ENCODE results near the gene CEACAM1.
"Not testable (repeated sequence)": the region's sequence is repeated elsewhere in the genome, so short reads cannot be mapped to it uniquely, and the experiment has no call there.

Gene CEACAM1

GRCh38 chr19:42487032-42487797 lies 41.1 kb downstream of the CEACAM1 start:
- TF ChIP-seq CTCF (IDR thresholded peaks at IDR 0.05; ENCODE audit: low read length) (no peak), EZH2phosphoT487 (IDR thresholded peaks at IDR 0.05; ENCODE audit: low read length) (no peak), EZH2 (optimal IDR thresholded peaks at IDR 0.05; ENCODE audit: low read depth, low read length) (no peak)
- H3K9me2 ChIP-seq (replicated peaks; ENCODE audit: insufficient read depth, low read length): no peaks in the 10 kb centered on the region
- no peak overlapping the region for H3K27ac ChIP-seq (ENCODE audit: low read length)
- H3K79me2 ChIP-seq (ENCODE audit: low read length): no peaks in the 10 kb centered on the region
- no peaks in the 10 kb centered on the region for H4K20me1 ChIP-seq (ENCODE audit: insufficient read depth, low read length)
- H3K4me1 ChIP-seq (ENCODE audit: low read length): no peaks in the 10 kb centered on the region
- H3K9ac ChIP-seq (ENCODE audit: low read length): no peak overlapping the region
- no peaks in the 10 kb centered on the region for H3K27me3 ChIP-seq (replicated peaks; ENCODE audit: insufficient read depth, low read length)
- no peaks in the 10 kb centered on the region for H3K36me3 ChIP-seq (replicated peaks; ENCODE audit: insufficient read depth, low read length)
- no peak for DNase-seq
- no peak overlapping the region for H3K4me2 ChIP-seq (ENCODE audit: low read depth, low read length)
- H2AFZ ChIP-seq (ENCODE audit: low read length): no peak overlapping the region
- no peak overlapping the region for H3K4me3 ChIP-seq (ENCODE audit: low read length)
- H3F3A ChIP-seq (ENCODE audit: insufficient read depth, low read length): no peaks in the 10 kb centered on the region
- no peaks in the 10 kb centered on the region for H3K9me3 ChIP-seq (replicated peaks; ENCODE audit: insufficient read depth, low read length)

- H3K4me3 ChIP-seq (ENCODE audit: low read length); H3K79me2 ChIP-seq (ENCODE audit: low read length); DNase-seq; H3K4me2 ChIP-seq (ENCODE audit: low read depth, low read length); H3K36me3 ChIP-seq (replicated peaks; ENCODE audit: insufficient read depth, low read length); H3K9ac ChIP-seq (ENCODE audit: low read length); H3K27ac ChIP-seq (ENCODE audit: low read length); H3F3A ChIP-seq (ENCODE audit: insufficient read depth, low read length); H2AFZ ChIP-seq (ENCODE audit: low read length); H4K20me1 ChIP-seq (ENCODE audit: insufficient read depth, low read length); H3K27me3 ChIP-seq (replicated peaks; ENCODE audit: insufficient read depth, low read length); H3K9me3 ChIP-seq (replicated peaks; ENCODE audit: insufficient read depth, low read length); H3K9me2 ChIP-seq (replicated peaks; ENCODE audit: insufficient read depth, low read length); H3K4me1 ChIP-seq (ENCODE audit: low read length): not testable (repeated sequence)
Measured at GRCh38 chr19:42485036-42485435, 43.2 kb downstream of the CEACAM1 start.

- Histone ChIP-seq H3K9me3 (replicated peaks; ENCODE audit: insufficient read depth, low read length) (no peaks in the 10 kb centered on the region), H3F3A (ENCODE audit: insufficient read depth, low read length) (no peaks in the 10 kb centered on the region), H4K20me1 (ENCODE audit: insufficient read depth, low read length) (no peaks in the 10 kb centered on the region), H2AFZ (ENCODE audit: low read length) (no peak overlapping the region), H3K36me3 (replicated peaks; ENCODE audit: insufficient read depth, low read length) (no peaks in the 10 kb centered on the region), H3K27me3 (replicated peaks; ENCODE audit: insufficient read depth, low read length) (no peaks in the 10 kb centered on the region), H3K4me2 (ENCODE audit: low read depth, low read length) (no peak overlapping the region), H3K9ac (ENCODE audit: low read length) (no peak overlapping the region), H3K79me2 (ENCODE audit: low read length) (no peaks in the 10 kb centered on the region), H3K9me2 (replicated peaks; ENCODE audit: insufficient read depth, low read length) (no peaks in the 10 kb centered on the region), H3K4me1 (ENCODE audit: low read length) (no peaks in the 10 kb centered on the region), H3K4me3 (ENCODE audit: low read length) (no peak overlapping the region), H3K27ac (ENCODE audit: low read length) (no peak overlapping the region)
- no peak for DNase-seq
- TF ChIP-seq CTCF (IDR thresholded peaks at IDR 0.05; ENCODE audit: low read length) (no peak), EZH2phosphoT487 (IDR thresholded peaks at IDR 0.05; ENCODE audit: low read length) (no peak), EZH2 (optimal IDR thresholded peaks at IDR 0.05; ENCODE audit: low read depth, low read length) (no peak)
Measured at GRCh38 chr19:42480335-42481095, 47.8 kb downstream of the CEACAM1 start.

- no peak overlapping the region for H3K4me2 ChIP-seq (ENCODE audit: low read depth, low read length)
- no peaks in the 10 kb centered on the region for H3K4me1 ChIP-seq (ENCODE audit: low read length)
- no peaks in the 10 kb centered on the region for H3K9me3 ChIP-seq (replicated peaks; ENCODE audit: insufficient read depth, low read length)
- no peak overlapping the region for H3K9ac ChIP-seq (ENCODE audit: low read length)
- H2AFZ ChIP-seq (ENCODE audit: low read length): no peak overlapping the region
- no peak overlapping the region for H3K27ac ChIP-seq (ENCODE audit: low read length)
- no peak for TF ChIP-seq CTCF (IDR thresholded peaks at IDR 0.05; ENCODE audit: low read length)
- TF ChIP-seq EZH2phosphoT487 (IDR thresholded peaks at IDR 0.05; ENCODE audit: low read length): no peak
- TF ChIP-seq EZH2 (optimal IDR thresholded peaks at IDR 0.05; ENCODE audit: low read depth, low read length): no peak
- H4K20me1 ChIP-seq (ENCODE audit: insufficient read depth, low read length): no peaks in the 10 kb centered on the region
- H3K4me3 ChIP-seq (ENCODE audit: low read length): no peak overlapping the region
- no peaks in the 10 kb centered on the region for H3K27me3 ChIP-seq (replicated peaks; ENCODE audit: insufficient read depth, low read length)
- H3F3A ChIP-seq (ENCODE audit: insufficient read depth, low read length): no peaks in the 10 kb centered on the region
- H3K9me2 ChIP-seq (replicated peaks; ENCODE audit: insufficient read depth, low read length): no peaks in the 10 kb centered on the region
- H3K79me2 ChIP-seq (ENCODE audit: low read length): no peaks in the 10 kb centered on the region
- no peak for DNase-seq
- H3K36me3 ChIP-seq (replicated peaks; ENCODE audit: insufficient read depth, low read length): no peaks in the 10 kb centered on the region
Measured at GRCh38 chr19:42479736-42480135, 48.5 kb downstream of the CEACAM1 start.
